Amygdala (tissue), 56 donors: ENCODE results near the gene PCBP3.

ENCODE experiments used
- DNase-seq, 56 donors: peaks; one replicate each; lab custom pipeline; 2025; lab: John Stamatoyannopoulos, UW

Gene PCBP3

GRCh38 chr21:45745256-45745655 is 101.7 kb downstream of the PCBP3 start:
- DNase-seq = no peak

- no peak for DNase-seq
These were observed 103.8 kb downstream of the PCBP3 start for GRCh38 chr21:45747233-45747766.

- peak in 15 of 56 donors; percentile 16 to 63 (median 36) for DNase-seq
These were observed 104.4 kb downstream of the PCBP3 start for GRCh38 chr21:45747802-45748445.

GRCh38 chr21:45748593-45748992 is 105.1 kb downstream of the PCBP3 start:
- DNase-seq = no peak

DNA sequence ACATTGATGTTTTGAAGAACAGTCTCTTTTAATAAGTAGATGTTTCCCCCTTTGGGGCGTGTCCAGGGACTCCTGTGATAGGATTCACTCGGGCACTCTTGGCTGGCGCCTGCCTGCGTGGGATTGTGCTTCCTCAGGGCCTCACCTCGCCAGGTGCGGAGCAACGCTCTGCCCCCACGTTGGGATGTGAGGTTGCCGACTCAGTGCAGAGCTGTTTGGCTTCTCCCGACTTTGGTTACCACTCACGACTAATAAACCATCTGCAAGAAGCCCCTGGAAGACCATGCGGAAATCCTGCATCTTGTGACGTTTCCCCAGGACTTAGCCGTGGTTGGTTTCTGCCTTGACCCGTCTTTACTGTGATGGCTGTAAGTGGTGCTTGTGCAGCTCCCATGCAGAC is 106.4 kb downstream of the PCBP3 start:
- no peak for DNase-seq

DNA sequence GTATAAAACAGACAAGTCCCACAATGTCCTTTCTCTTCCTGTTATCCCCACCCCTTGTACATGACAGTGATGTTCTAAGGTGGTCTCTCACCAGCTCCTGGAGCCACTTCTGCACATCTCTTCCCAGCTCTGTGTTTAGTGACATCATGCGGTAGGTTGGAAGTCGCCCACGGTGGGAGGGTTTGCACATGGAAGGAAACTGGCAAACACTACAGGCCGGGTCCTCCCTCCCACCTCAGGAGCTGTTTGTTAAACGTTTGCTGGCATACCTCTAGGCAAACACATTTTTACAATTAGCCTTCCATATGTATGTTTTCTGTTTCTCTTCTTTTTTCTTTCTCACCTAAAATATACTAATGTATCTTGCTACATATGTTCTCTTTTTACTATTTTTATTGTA is 107.4 kb downstream of the PCBP3 start:
- no peak for DNase-seq

DNA sequence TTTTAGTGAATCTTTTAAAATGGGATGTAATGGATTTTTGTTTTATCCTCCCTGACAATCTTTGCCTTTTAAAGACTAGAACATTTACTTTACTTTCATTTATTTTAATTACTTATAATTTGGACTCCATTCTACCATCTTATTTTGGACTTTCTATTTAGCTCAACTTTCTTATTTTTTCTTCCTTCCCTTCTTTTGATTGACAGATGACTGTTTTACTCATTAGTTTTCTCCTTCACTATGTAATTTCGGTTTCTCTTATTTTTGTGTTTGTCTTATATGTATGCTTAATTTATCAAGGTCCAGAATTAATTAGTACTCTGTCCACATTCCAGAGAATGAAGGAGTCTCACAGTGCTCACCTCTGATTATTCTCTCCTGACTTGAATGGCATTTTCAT is 109.9 kb downstream of the PCBP3 start:
- no peak for DNase-seq

- no peak for DNase-seq
These were observed 112.5 kb downstream of the PCBP3 start for GRCh38 chr21:45756029-45756428.

DNA sequence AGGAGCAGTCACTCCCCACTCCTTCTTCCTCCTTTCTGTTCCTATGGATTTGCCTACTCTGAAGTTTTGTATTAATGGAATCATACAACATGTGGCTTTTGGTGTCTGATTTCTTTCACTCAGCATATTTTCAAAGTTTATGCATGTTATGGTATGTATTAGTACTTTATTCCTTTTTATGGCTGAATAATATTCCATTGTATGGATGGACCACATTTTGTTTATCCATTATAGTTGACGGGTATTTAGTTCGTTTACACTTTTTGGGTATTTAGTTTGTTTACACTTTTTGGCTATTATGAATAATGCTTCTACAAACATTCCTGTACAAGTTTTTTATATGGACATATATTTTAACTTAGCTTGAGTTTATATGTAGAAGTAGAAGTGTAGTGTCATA is 113.1 kb downstream of the PCBP3 start:
- no peak for DNase-seq

DNA sequence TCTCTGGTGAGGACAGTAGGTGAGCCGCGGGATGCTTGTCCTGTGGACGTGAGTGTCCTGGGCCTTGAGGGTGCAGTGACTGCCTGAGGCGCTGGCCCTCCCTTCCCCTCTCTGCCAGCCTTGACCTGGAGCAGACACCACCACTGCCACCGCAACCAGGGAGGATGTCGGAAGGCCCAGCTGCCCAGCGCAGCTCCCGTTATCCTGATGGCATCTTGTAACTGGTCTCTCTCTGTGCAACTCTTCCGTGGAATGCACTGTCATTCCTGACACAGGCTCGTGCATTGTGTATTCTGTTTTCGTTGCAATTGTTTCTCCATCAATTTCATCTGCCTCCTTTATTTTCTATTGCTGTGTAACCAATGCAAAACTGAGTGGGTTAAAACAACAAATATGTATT is 118.2 kb downstream of the PCBP3 start:
- no peak for DNase-seq

DNA sequence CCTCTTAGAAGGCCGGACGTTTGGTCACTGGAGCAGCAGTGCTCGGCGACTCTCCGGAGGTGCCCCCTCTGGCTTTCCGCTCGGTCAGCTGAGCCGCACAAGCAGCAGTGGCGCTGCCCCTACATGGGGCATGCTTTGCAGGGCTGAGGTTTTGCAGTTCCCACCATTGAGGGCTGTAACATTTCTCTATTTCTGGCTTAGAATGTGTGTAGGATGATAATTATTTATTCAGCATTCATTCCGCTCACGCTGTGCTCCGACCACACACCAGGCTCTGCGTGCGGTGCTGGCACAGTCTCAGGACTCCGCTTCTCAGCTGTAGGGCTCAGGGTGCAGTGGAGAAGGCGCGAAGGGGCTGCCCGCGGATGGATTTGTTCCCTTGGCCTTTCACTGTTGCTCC is 119.5 kb downstream of the PCBP3 start:
- no peak for DNase-seq

GRCh38 chr21:45763506-45763905 is 120.0 kb downstream of the PCBP3 start:
- no peak for DNase-seq

DNA sequence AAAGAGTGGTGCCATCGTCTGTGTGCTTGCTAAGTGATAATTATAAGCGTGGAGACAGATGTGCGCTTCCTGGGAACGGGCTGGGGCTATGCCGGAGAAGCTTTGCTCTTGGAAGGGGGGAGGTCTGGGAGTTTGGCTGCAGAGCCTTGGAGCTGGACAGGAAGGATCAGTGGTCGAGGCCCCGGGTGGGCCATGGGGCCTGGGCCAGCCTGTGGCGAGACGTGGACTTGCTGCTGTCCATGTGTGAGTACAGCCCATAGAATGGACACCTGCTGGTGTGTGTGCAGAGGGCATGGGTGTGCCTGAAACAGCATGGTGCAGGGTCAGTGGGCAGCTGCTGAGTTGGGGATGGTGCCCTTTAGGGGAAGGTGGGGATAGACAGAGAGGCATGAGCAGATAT is 121.3 kb downstream of the PCBP3 start:
- DNase-seq = no peak

- no peak for DNase-seq
These were observed 121.8 kb downstream of the PCBP3 start for GRCh38 chr21:45765375-45765774.

GRCh38 chr21:45766055-45766454 is 122.5 kb downstream of the PCBP3 start:
- DNase-seq = no peak

DNA sequence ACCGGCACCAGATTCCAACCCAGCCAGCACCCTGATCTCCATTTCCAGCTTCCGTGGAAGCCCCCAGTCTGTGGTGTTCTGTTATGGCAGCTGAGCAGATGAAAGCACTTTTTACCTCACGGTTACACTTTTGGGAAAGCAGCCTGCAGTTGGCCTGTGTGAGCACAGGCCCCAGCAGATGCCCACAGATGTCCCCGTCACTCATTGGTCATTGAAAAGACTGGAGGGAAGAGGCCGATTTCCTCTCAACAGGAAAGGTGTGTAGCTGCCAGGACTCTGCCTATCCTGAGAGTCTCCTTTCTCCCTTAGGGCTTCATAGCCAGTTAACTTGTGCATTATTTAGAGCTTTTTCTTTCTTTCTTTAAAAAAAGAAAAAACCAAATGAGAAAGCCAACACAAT is 123.0 kb downstream of the PCBP3 start:
- no peak for DNase-seq

DNA sequence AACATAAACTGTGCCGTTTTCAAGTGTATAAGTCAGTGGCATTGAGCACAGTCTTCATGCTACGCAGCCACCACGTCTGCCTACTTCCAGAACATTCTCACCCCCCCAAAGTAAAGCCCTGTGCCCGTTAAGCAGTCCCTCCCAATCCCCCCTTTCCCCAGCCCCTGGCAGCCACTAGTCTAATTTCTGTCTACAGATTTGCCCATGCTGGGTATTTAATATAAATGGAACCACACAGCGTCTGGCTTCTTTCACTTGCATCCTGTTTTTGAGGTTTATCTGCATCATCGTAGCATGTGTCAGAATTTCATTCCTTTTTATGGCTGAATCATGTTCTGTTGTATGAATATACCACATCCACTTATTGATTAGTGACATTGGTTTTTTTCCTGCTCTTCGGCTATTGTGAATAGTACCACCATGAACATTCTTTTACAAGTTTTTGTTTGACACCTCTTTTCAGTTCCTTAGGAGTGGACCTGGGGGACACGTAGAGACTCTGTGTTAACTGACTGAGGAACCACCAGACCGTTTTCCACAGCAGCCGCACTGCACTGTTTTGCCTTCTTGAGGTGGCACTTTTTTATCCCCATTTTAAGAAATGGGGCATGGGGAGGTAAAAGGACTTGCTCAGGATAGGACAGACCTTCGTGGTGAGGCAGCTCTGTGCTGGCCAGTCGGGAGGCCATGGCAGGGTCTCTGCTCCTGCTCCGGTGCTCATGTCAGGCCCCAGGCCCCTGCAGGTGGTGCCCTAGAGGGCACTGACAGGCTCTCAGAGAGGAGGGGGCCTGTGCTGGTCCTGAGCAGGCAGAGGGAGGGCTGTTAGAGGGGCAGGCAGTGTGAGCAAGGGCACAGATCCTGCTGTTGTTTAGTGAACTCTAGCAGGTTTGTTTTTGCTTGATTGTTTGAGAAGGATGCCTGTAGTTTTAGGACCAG is 123.8 kb downstream of the PCBP3 start:
- no peak for DNase-seq

GRCh38 chr21:45768011-45768739 is 124.7 kb downstream of the PCBP3 start:
- DNase-seq = no peak

DNA sequence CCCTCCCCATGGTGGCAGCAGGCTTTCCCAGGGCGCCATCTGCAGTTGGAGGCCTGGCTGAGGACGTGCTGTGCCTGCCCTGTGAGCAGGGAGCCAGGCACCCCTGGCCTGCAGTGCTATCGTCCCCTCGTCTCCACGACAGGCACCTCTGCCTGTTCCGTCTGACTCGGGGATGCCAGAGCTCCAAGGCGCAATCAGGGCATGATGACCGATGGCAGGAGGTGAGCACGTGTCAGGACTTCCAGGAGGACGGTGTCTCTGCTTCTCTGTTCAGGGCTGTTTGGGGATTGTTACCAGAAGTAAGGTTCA is 125.2 kb downstream of the PCBP3 start:
- no peak for DNase-seq

DNA sequence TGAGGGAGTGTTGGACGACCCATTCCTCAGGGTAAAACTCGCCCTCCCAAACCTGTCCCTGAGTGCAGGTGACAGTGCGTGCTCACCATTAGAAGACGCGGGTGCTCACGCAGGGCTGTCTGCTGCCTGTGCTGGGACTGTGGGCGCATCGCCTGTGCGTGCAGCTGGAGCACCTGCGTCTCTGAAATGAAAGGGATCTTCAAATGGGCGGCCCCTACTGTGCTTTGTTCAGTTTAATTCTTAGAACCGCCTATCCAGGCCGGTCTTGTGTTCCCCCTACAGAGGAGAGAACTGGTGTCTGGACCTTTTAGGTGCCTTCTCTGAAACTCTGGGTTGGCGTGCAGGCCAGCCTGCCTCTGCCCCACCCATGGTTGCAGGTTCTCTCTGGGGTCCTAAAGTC is 125.8 kb downstream of the PCBP3 start:
- DNase-seq = no peak

DNA sequence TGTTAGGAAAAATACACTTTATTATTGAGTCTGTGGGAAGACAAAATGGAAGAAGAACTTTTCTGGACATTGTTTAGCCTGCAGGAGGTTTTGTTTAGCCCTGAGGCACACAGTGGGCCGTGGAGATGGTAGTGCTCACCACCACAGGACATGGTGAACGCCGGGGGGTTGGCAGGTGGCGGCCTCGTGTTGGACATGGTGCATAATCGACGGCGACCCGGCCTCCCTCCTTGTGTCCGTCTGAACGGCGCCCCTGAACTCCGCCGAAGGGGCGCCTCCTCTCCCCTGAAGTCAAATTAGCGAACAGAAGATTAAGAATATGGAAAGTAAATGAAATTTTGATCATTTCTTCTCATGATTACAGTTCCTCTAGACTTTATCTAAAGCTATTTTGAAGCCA is 126.4 kb downstream of the PCBP3 start:
- DNase-seq = no peak
